ENCODE data around the gene GRXCR1.

Gene GRXCR1

GRCh38 chr4:42928582-42928981, 36.1 kb downstream of the GRXCR1 start:
- DNase-seq = no peak

GRCh38 chr4:42942216-42942615, 49.7 kb downstream of the GRXCR1 start:
- no peak for DNase-seq

GRCh38 chr4:42945874-42946273, 53.4 kb downstream of the GRXCR1 start:
- DNase-seq = no peak

DNA sequence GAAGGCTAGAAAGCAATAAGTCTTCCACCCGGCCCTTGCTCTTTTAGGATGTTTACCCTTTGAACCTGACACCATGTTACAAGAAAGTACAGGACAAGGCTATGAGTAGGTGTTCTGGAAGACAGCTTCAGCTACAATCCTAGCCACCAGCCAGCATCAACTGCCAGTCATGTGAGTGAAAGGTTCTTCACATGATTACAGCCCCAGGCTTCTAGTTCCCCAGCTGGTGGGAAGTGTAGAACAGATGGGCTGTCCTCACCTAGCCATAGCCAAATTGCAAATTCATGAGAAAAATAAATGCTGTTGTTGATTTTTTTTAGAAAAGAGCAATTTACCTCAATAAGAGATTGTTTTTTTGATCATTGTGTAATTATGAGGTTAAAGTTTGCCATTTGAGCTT, 60.8 kb downstream of the GRXCR1 start:
- DNase-seq = no peak

DNA sequence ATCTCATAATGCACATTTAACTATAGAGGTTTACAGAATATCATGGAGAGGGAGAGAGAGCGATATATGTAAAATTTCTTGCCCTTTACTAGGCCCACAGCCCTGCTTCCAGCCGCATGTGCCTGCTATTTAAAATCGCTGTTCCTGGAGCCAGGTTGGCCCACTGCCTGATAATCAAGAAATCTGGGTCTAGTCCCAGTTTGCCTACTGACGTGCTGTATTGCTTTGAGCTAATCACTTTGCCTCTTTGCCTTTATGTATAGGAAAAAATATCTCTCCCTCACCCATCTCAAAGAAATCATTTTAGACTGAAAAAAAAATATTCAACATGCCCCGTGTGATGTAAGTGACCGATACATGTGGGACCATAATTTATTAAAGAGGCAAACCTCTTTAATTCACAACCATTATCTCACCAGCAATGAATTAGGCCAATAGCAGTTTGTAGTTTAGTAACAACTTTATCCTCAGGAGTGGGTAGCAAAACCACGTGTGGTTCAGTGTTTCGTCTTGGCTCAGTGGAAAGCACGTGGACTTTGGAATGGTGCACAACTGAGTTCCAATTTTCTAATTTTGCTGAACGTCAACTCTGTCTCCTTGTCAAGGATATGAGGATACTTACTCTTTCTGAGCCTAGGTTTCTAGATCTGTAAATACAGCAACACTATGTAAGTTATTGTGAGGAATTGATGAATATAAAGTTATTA, 62.6 kb downstream of the GRXCR1 start:
- no peak for DNase-seq

DNA sequence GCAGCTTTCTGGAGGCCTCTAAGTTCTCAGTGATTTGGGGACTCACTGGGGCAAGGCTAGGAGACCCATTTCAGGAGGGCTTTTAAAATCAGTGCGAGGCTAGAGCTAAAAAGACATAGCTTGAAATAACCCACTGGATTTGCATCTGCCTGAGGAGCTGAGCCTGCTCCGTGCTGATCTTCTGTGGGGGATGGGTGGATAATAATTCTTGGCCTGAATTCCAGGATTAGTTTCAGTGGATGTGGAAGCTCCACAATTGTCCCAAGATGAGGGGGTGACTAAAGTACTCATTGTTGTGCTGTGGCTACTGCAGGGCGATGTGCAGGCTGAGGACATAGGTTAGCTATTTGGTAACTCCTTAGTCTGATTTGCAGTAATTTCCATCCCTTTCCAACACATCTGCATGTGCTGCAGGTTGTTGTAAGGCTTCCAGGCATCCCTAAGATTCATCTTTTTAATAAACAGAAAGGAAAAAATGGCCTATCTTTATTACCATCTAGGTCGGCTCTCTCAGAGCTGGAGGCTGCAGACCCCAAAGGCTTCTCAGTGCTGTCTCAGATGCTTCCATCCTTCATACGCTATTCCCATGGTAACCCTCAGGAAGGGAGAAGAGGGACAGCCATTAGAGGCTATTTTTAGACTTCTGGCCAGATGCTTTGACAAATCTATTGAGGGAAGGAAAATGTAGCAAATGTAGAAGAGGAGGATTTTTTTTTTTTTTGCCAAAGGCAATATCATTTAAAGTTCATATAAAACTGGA, 63.4 kb downstream of the GRXCR1 start:
- DNase-seq = no peak

GRCh38 chr4:42965326-42965725, 72.8 kb downstream of the GRXCR1 start:
- DNase-seq = peak; percentile 63

DNA sequence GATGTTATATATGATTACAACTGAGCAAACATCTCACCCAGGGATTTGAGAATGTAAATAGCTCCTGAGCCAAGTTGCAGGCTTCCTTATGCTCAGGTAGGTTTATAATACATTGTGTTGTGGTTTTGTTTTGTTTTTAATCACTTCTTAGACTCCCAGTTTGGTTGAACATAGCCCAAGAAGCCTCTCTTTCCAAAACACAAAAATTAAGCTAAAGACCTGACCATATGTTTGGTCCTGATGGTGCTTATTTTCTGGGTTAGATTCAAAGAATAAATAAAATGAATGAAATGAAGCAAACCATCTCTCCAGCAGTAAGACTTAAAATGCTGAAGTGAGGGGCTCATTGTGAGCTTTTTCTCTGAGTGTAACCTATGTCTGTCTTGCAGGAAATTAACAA, 93.5 kb downstream of the GRXCR1 start:
- peak; percentile 7 for DNase-seq

- peak; percentile 79 for DNase-seq
These were observed 102.9 kb downstream of the GRXCR1 start for GRCh38 chr4:42995343-42995944.

- DNase-seq = no peak
These were observed 116.3 kb downstream of the GRXCR1 start for GRCh38 chr4:43008793-43009192.

GRCh38 chr4:43014256-43014655, 121.7 kb downstream of the GRXCR1 start:
- no peak for DNase-seq

GRCh38 chr4:43041632-43042031, 149.1 kb downstream of the GRXCR1 start:
- no peak for DNase-seq

DNA sequence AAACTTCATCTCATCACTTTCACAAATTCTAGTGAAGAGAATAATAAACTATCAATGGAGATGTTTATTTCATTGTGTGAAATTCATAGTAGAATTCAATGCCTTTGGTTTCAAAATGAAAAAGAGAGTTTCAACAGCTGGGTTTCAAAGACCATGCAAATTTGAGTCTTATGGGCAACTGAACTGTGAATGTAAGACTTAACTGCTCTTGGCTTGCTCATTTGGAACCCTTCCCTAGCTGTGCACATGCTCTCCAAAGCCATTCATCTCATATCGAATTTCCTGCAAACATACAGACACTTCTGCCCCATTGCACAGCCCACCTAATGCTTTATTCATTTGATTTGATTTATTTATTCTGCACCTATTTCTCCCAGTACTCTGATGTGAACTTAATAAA, 154.5 kb downstream of the GRXCR1 start:
- DNase-seq = no peak

- peak; percentile 10 for DNase-seq
These were observed 156.1 kb downstream of the GRXCR1 start for GRCh38 chr4:43048570-43048969.

- no peak for DNase-seq
These were observed 156.8 kb downstream of the GRXCR1 start for GRCh38 chr4:43049326-43049725.

GRCh38 chr4:43066415-43066814, 173.9 kb downstream of the GRXCR1 start:
- DNase-seq = no peak

- DNase-seq = no peak
These were observed 178.6 kb downstream of the GRXCR1 start for GRCh38 chr4:43071069-43071468.
